Suprapubic skin (tissue), 4 donors: ENCODE measurements around the gene SOX11.

Source experiments
- POLR2A ChIP-seq, 2 donors: fragments of 450-650 bp; IDR thresholded peaks; one replicate each; pipeline ENCODE4 v1.6.1; 2017; ENCODE audit warnings: antibody characterized with exemption in 2 of 2, mild to moderate bottlenecking in 2 of 2, moderate library complexity in 2 of 2
- POLR2AphosphoS5 ChIP-seq, 3 donors: sonication (generic); formaldehyde crosslinking; IDR thresholded peaks; one replicate each; pipeline ENCODE4 v1.6.1; 2017; ENCODE audit warnings: antibody characterized with exemption in 3 of 3
- TF ChIP-seq, protein P1 (sequence below), 2 donors: fragments of 200-600 bp in 1 of 2; fragments of 450-650 bp in 1 of 2; sonication (generic) in 1 of 2; IDR thresholded peaks; one replicate each; pipeline ENCODE4 v1.5.1; 2016 to 2019; ENCODE audit warnings: antibody characterized with exemption in 2 of 2, mild to moderate bottlenecking in 1 of 2, moderate library complexity in 1 of 2

DNA sequence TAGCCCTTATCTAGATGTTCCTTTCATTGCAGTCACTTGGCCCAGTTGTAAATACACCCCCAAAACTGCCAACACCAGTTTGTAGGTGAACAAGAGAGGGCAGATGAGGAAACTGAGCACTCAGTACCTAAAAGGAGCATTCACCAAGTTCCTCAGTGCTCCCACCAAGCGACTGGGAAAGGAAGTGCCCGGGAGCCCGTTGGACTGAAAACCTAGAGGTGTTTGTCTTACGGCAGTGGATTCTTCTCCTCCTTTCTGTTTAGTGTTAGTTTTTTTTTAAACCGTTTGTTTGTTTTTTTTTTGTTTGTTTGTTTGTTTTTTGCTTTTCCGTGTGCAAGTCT is 43.3 kb downstream of the SOX11 start:
- TF ChIP-seq, protein P1, sequence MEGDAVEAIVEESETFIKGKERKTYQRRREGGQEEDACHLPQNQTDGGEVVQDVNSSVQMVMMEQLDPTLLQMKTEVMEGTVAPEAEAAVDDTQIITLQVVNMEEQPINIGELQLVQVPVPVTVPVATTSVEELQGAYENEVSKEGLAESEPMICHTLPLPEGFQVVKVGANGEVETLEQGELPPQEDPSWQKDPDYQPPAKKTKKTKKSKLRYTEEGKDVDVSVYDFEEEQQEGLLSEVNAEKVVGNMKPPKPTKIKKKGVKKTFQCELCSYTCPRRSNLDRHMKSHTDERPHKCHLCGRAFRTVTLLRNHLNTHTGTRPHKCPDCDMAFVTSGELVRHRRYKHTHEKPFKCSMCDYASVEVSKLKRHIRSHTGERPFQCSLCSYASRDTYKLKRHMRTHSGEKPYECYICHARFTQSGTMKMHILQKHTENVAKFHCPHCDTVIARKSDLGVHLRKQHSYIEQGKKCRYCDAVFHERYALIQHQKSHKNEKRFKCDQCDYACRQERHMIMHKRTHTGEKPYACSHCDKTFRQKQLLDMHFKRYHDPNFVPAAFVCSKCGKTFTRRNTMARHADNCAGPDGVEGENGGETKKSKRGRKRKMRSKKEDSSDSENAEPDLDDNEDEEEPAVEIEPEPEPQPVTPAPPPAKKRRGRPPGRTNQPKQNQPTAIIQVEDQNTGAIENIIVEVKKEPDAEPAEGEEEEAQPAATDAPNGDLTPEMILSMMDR (IDR thresholded peaks at IDR 0.05): no peak
- TF ChIP-seq POLR2A (IDR thresholded peaks at IDR 0.05) (no peak), POLR2AphosphoS5 (IDR thresholded peaks at IDR 0.05) (no peak)
